Pancreas (tissue), 10 donors: ENCODE results near the gene TSPAN4. TPM values are rescaled to one million over a fixed set of nuclear protein-coding genes. Genes with fewer than 3 reads are reported as not detected.
A peak's percentile ranks its signal among the peaks of the same experiment; 100 is the strongest.

Experiments used
- ATAC-seq, 4 donors: fragments of 200-7000 bp; cut with Tn5 transposase; one replicate each; pipeline versions ENCODE4 v1.8.0 to v1.9.1; 2020; ENCODE audit warnings: mild to moderate bottlenecking in 4 of 4, moderate library complexity in 4 of 4
- DNase-seq, 6 donors: peaks; one replicate each; pipeline ENCODE4 v3.0.0-alpha.2; 2020
- FAIRE-seq: peaks from 2 replicates; lab custom pipeline; 2012; peaks lifted over from hg19 to GRCh38; lab: Jason Lieb, UNC
- H3K27ac ChIP-seq, 4 donors: fragments of 200-600 bp; sonication (generic); 1 replicate in 3 of 4; 2 replicates in 1 of 4; pipeline versions ENCODE4 v1.5.0 to v1.8.0; 2020
- H3K27me3 ChIP-seq, 4 donors: fragments of 200-600 bp; one replicate each; pipeline ENCODE4 v1.8.0; 2021
- H3K36me3 ChIP-seq, 3 donors: fragments of 200-600 bp; sonication (generic) in 1 of 3; one replicate each; pipeline versions ENCODE4 v1.5.0 to v1.8.0; 2020 to 2021
- H3K4me1 ChIP-seq, 3 donors: fragments of 200-600 bp; one replicate each; pipeline ENCODE4 v1.8.0; 2021
- H3K4me3 ChIP-seq, 4 donors: fragments of 200-600 bp; sonication (generic) in 2 of 4; one replicate each; pipeline versions ENCODE4 v1.5.0 to v1.8.0; 2020 to 2021
- H3K9me3 ChIP-seq, 4 donors: fragments of 200-600 bp; one replicate each; pipeline ENCODE4 v1.8.0; 2021
- WGBS, 2 donors: extraction: QIAGEN DNeasy Blood & Tissue Kit; methylation state at CpG; one replicate each; pipeline ENCODE4 v1.1.7; 2013; 5-methylcytosine and 5-hydroxymethylcytosine counted together
- intact Hi-C, 3 donors: fragments of 100-400 bp; cut with DNase I; formaldehyde crosslinking; loops; one replicate each; pipeline versions ENCODE4 v1.11.1 to v1.14.2; 2022
- polyA plus RNA-seq, 2 donors: library from polyadenylated mRNA; stranded (reverse); fragments of 200-250 nt; gene quantifications; one replicate each; pipeline ENCODE4 v1.2.3, GENCODE V29; 2013
- total RNA-seq, 6 donors: library from RNA; stranded (reverse); fragmentation: NEBNext Ultra II Directional in 4 of 6; extraction: Animal tissue kit (Norgen Biotek cat#: 25700) in 4 of 6; gene quantifications; one replicate each; pipeline versions ENCODE4 v1.2.1 to v1.2.4, GENCODE V29; 2021 to 2023
- TF ChIP-seq, protein P1 (sequence below), 4 donors: fragments of 200-600 bp; sonication (generic) in 3 of 4; IDR thresholded peaks; one replicate each; pipeline versions ENCODE4 v1.5.0 to v1.8.0; 2021; ENCODE audit warnings: antibody characterized with exemption in 4 of 4
- donor health status: healthy with polysubstance abuse.
- donor health status: DM: no; HTN: no; CAD: no; lungs with moderate emphysema.
- donor health status: DM: no; HTN: no; CAD: no.
- donor health status: control.
- donor health status: control.
- donor health status: Bipolar disorder and iron deficiency.
- donor health status: DM: yes; HTN: yes; CAD: no.
- donor health status: DM: no; HTN: no; CAD: no.
- donor health status: DM: no; HTN: no; CAD: no.
- donor health status: DM: yes; HTN: yes; CAD: no.

Gene TSPAN4
- total and polyA plus RNA-seq, 8 donors: 15.3 to 67.2 (median 20.3) TPM

DNA sequence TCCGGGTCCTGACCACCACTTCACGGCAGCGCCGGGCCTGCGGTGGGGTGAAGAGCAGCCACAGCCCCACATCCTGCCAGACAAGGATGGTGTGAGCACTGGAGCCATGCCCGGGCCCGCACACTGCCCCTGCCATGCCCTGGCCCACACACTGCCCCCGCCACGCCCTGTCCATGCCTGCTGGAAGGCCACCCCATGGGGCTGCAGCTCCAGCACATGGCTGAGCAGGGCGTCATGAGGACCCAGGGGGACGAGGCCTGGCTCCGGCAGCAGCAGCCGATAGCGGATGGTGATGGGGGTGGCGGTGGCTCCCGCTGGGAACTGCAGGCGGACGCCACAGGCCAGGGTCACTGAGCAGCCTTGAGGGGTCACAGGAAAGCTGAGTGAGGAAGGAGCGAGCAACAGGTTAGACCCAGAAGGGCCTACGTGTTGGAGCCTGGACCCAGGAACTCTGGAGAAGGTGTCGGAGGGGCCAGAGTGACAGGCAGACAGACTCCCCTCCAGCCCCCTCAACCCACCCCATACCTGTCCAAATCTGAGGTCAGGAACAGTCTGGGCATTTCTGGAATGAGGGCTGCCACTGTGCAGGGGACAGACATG, 40.5 kb upstream of the TSPAN4 start:
- Histone ChIP-seq H3K9me3 (no peaks in the 10 kb centered on the region), H3K27ac (no peak overlapping the region), H3K4me3 (no peak overlapping the region), H3K36me3 (no peaks in the 10 kb centered on the region), H3K4me1 (peaks cover 3 to 12% (median 8%) of the 10 kb centered on the region in 3 donors), H3K27me3 (no peaks in the 10 kb centered on the region)
- WGBS, 2 donors: 97 to 99% methylated on average over 19 to 21 of the region's 21 CpGs
- no peak for FAIRE-seq
- peak in 3 of 6 donors; percentile 51 to 81 (median 57) for DNase-seq
- no peak for ATAC-seq
- intact Hi-C loops: no loop called here
- TF ChIP-seq, protein P1, sequence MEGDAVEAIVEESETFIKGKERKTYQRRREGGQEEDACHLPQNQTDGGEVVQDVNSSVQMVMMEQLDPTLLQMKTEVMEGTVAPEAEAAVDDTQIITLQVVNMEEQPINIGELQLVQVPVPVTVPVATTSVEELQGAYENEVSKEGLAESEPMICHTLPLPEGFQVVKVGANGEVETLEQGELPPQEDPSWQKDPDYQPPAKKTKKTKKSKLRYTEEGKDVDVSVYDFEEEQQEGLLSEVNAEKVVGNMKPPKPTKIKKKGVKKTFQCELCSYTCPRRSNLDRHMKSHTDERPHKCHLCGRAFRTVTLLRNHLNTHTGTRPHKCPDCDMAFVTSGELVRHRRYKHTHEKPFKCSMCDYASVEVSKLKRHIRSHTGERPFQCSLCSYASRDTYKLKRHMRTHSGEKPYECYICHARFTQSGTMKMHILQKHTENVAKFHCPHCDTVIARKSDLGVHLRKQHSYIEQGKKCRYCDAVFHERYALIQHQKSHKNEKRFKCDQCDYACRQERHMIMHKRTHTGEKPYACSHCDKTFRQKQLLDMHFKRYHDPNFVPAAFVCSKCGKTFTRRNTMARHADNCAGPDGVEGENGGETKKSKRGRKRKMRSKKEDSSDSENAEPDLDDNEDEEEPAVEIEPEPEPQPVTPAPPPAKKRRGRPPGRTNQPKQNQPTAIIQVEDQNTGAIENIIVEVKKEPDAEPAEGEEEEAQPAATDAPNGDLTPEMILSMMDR (IDR thresholded peaks at IDR 0.05): no peak

DNA sequence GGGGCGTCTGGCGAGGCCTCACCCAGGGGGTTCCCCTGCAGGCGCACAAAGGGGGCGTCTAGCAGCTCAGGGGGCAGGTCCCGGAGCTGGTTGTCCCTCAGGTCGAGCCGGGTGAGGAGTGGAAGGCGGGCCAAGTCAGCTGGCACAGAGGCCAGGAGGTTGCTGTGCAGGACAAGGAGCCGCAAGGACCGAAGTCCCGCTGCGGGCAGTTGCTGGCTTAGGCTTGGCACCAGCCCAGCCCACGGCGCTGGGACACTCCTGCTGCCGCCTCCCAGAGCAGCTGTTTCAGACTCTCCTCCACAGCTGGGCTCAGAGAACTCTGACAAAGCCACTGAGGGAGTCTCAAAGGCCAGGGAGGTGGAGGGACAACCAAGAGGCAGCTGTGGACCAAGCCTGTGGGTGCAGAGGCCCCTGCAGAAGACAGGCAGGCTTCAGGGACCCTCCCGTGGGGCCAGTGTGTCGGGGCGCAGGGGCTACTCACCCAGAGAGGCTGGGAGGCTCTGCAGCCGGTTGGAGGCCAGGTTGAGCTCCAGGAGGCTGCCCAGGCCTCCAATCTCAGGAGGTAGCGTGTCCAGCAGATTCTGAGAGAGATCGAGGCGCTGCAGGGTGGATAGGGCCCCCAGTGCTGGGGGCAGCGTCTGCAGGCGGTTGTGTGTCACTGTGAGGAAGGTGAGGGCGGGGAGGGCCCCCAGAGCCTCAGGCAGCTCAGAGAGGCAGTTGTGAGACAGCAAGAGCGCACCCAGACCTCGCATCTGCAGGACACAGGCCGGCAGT, 39.8 kb upstream of the TSPAN4 start:
- Histone ChIP-seq H3K4me1 (peaks cover 3 to 11% (median 8%) of the 10 kb centered on the region in 3 donors), H3K4me3 (no peak overlapping the region), H3K9me3 (no peaks in the 10 kb centered on the region), H3K36me3 (no peaks in the 10 kb centered on the region), H3K27me3 (no peaks in the 10 kb centered on the region), H3K27ac (no peak overlapping the region)
- peak in 3 of 6 donors; percentile 51 to 80 (median 56) for DNase-seq
- FAIRE-seq: no peak
- 89 to 90% methylated on average over 28 of the region's 28 CpGs for WGBS, 2 donors
- TF ChIP-seq, protein P1 (IDR thresholded peaks at IDR 0.05): no peak
- no peak for ATAC-seq
- intact Hi-C loops: no loop called here

DNA sequence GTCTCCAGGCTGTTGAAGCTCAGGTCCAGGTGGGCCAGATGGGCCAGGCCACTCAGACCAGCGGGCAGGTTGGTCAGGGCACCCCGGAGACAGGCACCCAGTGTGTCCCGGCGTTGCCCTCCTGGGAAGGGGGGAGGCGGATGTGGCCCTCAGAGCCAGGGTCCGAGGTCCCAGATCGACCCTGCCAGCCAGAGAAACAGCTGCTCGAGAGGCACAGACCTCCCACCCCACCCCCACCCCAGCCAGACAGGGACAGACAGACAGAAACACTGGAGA, 39.2 kb upstream of the TSPAN4 start:
- 53 to 66% methylated on average over 7 to 8 of the region's 8 CpGs for WGBS, 2 donors
- Histone ChIP-seq H3K36me3 (no peaks in the 10 kb centered on the region), H3K27me3 (no peaks in the 10 kb centered on the region), H3K9me3 (no peaks in the 10 kb centered on the region), H3K27ac (no peak overlapping the region), H3K4me1 (peaks cover 5 to 13% (median 10%) of the 10 kb centered on the region in 3 donors), H3K4me3 (no peak overlapping the region)
- ATAC-seq: no peak
- DNase-seq: peak in 1 of 6 donors; percentile 54
- FAIRE-seq: no peak
- intact Hi-C loops: no loop called here
- TF ChIP-seq, protein P1 (IDR thresholded peaks at IDR 0.05): no peak

DNA sequence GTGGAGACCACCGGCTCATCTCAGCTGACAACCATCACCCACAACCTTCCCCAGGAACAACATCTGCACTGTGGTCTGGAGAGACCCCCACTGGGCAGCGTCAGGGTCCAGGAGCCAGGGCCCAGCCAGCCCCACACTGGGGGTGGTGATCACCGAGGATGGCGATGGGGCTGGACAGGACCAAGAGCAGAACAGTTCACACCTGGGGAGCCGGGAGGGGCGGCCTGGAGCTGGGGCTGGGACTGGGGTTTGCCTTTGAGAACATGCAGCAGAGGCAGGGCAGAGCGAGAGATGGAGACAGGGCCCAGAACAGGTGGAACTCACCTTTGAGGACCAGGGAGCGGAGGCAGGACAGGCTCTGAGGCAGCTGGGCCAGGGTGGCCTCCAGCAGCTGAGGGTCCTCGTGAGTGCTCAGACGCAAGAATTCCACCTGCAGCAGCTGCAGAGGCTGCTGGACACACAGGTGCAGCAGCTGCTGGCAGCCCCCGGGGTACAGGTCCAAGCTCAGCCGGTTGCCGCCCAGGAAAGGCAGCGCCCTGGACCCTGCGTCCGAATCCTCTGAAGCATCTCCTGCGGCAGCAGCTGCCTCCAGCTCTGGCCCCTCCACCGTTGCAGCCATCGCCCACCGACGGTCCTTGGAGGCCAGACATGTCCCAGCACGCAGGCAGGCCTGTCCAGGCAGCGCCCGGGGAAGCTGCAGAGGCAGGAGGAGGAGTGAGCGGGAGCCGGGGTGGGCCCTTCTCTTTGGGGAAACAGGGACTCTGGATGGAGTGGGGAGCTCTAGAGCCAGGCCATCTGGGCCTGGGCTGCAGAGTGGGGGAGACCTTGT, 38.7 kb upstream of the TSPAN4 start:
- ATAC-seq: no peak
- no peak for FAIRE-seq

More for the DNA sequence above, 38.7 kb upstream of the TSPAN4 start:
- intact Hi-C loops: no loop called here
- peak in 3 of 6 donors; percentile 49 to 82 (median 60) for DNase-seq
- H3K9me3 ChIP-seq: no peaks in the 10 kb centered on the region
- no peak overlapping the region for H3K27ac ChIP-seq
- TF ChIP-seq, protein P1 (IDR thresholded peaks at IDR 0.05): no peak
- H3K4me3 ChIP-seq: peak overlapping the region in 2 of 4 donors; percentile 55 to 62
- peaks cover 7 to 16% (median 12%) of the 10 kb centered on the region in 3 donors for H3K4me1 ChIP-seq
- H3K36me3 ChIP-seq: no peaks in the 10 kb centered on the region
- 64 to 70% methylated on average over 24 to 26 of the region's 26 CpGs for WGBS, 2 donors
- no peaks in the 10 kb centered on the region for H3K27me3 ChIP-seq
